Measurements from ENCODE around the gene PTCHD4. TPM values are rescaled to one million over a fixed set of nuclear protein-coding genes. Genes with fewer than 3 reads are reported as not detected.
"Not testable (repeated sequence)": the region's sequence is repeated elsewhere in the genome, so short reads cannot be mapped to it uniquely, and the experiment has no call there.

The PTCHD4 gene
- total and polyA plus RNA-seq, 7 experiments from 2014 or later, result not detected

GRCh38 chr6:48136856-48137255, 25.9 kb upstream of the PTCHD4 start:
- Mint-ChIP-seq H3K27me3 (no peaks in the 10 kb centered on the region), H3K36me3 (no peaks in the 10 kb centered on the region), H3K4me3 (no peak overlapping the region), H3K9me3 (peaks cover 0 to 9% (median 0%) of the 10 kb centered on the region in 11 donors), H3K27ac (no peak overlapping the region), H3K4me1 (no peaks in the 10 kb centered on the region)
- no peak for DNase-seq
- Histone ChIP-seq H3K27ac (ENCODE audit: low read depth, low read length) (no peak overlapping the region), H3K27me3 (ENCODE audit: control insufficient read depth in 2 of 2, insufficient read depth in 2 of 2, low read length in 2 of 2) (no peaks in the 10 kb centered on the region), H3K4me3 (ENCODE audit: low read length) (no peak overlapping the region), H3K36me3 (ENCODE audit: control insufficient read depth in 2 of 3, insufficient read depth in 3 of 3, low read length in 3 of 3) (no peaks in the 10 kb centered on the region), H3K9me3 (ENCODE audit: control insufficient read depth in 2 of 3, low read length in 3 of 3) (no peaks in the 10 kb centered on the region), H3K4me1 (ENCODE audit: control insufficient read depth in 2 of 2, insufficient read depth in 2 of 2, low read length in 2 of 2) (no peaks in the 10 kb centered on the region)
- ChIA-PET CTCF (no interaction called here), POLR2A (no interaction called here)
- ATAC-seq, result no peak
- intact Hi-C loops (cut with micrococcal nuclease), result no loop called here

DNA sequence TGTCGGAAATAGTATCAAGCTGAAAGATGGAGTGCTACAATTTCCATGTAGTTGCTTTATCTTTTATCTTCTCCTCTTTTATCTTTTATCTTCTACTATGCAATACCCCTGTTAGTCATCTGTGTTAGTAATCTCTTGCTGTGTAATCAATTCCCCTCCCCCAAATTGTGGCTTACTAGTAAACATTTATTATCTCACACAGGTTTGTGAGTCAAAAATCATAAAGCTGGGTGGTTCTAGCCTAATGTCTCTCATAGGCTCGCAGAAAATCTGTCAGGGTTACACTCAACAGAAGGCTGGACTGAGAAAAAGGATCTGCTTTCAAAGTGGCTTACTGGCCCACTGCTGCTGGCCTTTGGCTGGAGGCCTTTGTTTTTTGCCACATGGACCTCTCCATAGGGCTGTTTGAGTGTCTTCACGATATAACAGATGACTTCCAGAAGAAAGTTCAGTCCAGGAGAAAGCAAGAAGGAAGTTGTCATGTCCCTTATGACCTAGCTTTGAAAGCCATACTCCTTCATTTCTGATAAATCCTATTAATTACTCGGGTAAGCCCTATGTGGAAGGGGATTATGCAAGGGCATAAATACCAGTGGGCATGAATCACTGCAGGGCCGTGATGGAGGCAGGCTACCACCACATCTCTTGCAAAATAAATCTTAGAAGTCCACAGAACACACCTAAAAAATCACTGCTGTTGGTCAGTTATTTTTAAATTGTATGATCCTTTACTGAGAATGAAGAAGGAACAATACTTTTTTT, 24.5 kb upstream of the PTCHD4 start:
- ChIA-PET POLR2A (no interaction called here), CTCF (no interaction called here)
- H3K27ac Mint-ChIP-seq, result no peak overlapping the region
- DNase-seq (no peak), ATAC-seq (no peak)
- Histone ChIP-seq H3K27me3 (ENCODE audit: control insufficient read depth in 2 of 2, insufficient read depth in 2 of 2, low read length in 2 of 2) (no peaks in the 10 kb centered on the region), H3K4me3 (ENCODE audit: low read length) (no peak overlapping the region), H3K9me3 (ENCODE audit: control insufficient read depth in 2 of 3, low read length in 3 of 3) (no peaks in the 10 kb centered on the region), H3K27ac (ENCODE audit: low read depth, low read length) (no peak overlapping the region), H3K4me1 (ENCODE audit: control insufficient read depth in 2 of 2, insufficient read depth in 2 of 2, low read length in 2 of 2) (no peaks in the 10 kb centered on the region), H3K36me3 (ENCODE audit: control insufficient read depth in 2 of 3, insufficient read depth in 3 of 3, low read length in 3 of 3) (no peaks in the 10 kb centered on the region)
- H3K4me1 Mint-ChIP-seq, result no peaks in the 10 kb centered on the region
- intact Hi-C loops (cut with micrococcal nuclease), result no loop called here
- H3K36me3 Mint-ChIP-seq, result no peaks in the 10 kb centered on the region
- no peaks in the 10 kb centered on the region for H3K27me3 Mint-ChIP-seq
- H3K4me3 Mint-ChIP-seq, result no peak overlapping the region
- peaks cover 0 to 9% (median 0%) of the 10 kb centered on the region in 11 donors for H3K9me3 Mint-ChIP-seq

DNA sequence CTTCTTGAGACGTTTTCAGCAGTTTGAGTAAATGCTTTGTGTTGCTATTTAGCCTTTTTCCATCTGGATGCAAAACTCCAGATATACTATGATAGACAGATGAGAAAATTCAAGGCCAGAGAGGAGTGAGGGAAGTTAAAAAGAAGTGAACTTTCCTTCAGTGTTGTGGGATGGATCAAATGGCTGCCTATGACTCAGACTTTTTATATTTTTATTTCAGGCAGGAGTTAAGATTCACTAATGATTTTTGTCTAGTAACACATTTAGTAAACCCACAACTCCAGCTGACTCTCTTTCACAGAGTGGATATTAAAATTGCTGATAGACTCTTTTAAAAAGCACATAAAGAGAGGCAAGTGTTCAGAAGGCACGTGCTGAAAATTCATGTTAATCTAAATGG, 23.2 kb upstream of the PTCHD4 start:
- Mint-ChIP-seq H3K4me3 (no peak overlapping the region), H3K27ac (no peak overlapping the region), H3K36me3 (no peaks in the 10 kb centered on the region), H3K4me1 (no peaks in the 10 kb centered on the region), H3K9me3 (peaks cover 0 to 9% (median 0%) of the 10 kb centered on the region in 11 donors), H3K27me3 (no peaks in the 10 kb centered on the region)
- DNase-seq (no peak), ATAC-seq (no peak)
- Histone ChIP-seq H3K27me3 (ENCODE audit: control insufficient read depth in 2 of 2, insufficient read depth in 2 of 2, low read length in 2 of 2) (no peaks in the 10 kb centered on the region), H3K4me3 (ENCODE audit: low read length) (no peak overlapping the region), H3K9me3 (ENCODE audit: control insufficient read depth in 2 of 3, low read length in 3 of 3) (no peaks in the 10 kb centered on the region), H3K4me1 (ENCODE audit: control insufficient read depth in 2 of 2, insufficient read depth in 2 of 2, low read length in 2 of 2) (no peaks in the 10 kb centered on the region), H3K27ac (ENCODE audit: low read depth, low read length) (no peak overlapping the region), H3K36me3 (ENCODE audit: control insufficient read depth in 2 of 3, insufficient read depth in 3 of 3, low read length in 3 of 3) (no peaks in the 10 kb centered on the region)
- intact Hi-C loops (cut with micrococcal nuclease), result no loop called here
- CTCF ChIA-PET, result no interaction called here
- POLR2A ChIA-PET, result no interaction called here

DNA sequence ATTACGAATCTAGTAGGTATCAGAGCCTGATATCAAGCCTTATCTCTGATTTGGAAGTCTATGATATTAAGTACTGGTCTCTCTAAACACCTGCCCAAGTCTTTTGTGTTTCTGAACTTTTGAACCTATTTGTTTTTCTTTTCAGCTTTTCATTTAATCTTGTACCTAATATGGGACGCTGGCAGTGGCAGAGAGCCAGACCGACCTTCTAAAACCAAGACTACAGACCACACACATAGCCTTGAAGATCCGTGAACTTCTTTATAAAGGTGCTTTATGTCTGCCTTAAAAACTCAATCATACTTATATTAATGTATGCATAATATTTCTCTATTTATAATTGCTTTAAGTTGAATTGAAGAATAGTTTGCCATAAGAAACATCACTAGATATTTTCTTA, 12.6 kb upstream of the PTCHD4 start:
- H3K9me3 ChIP-seq (ENCODE audit: control insufficient read depth in 2 of 3, low read length in 3 of 3), result no peaks in the 10 kb centered on the region
- no peak overlapping the region for H3K27ac Mint-ChIP-seq
- no peak overlapping the region for H3K27ac ChIP-seq (ENCODE audit: low read depth, low read length)
- H3K4me1 ChIP-seq (ENCODE audit: control insufficient read depth in 2 of 2, insufficient read depth in 2 of 2, low read length in 2 of 2), result no peaks in the 10 kb centered on the region
- no peaks in the 10 kb centered on the region for H3K36me3 Mint-ChIP-seq
- H3K4me3 Mint-ChIP-seq, result no peak overlapping the region
- H3K4me3 ChIP-seq (ENCODE audit: low read length), result no peak overlapping the region
- no peaks in the 10 kb centered on the region for H3K4me1 Mint-ChIP-seq
- no peaks in the 10 kb centered on the region for H3K27me3 Mint-ChIP-seq
- ChIA-PET CTCF (no interaction called here), POLR2A (no interaction called here)
- intact Hi-C loops (cut with micrococcal nuclease), result no loop called here
- no peaks in the 10 kb centered on the region for H3K27me3 ChIP-seq (ENCODE audit: control insufficient read depth in 2 of 2, insufficient read depth in 2 of 2, low read length in 2 of 2)
- ATAC-seq (no peak), DNase-seq (no peak)
- peaks cover 0 to 6% (median 0%) of the 10 kb centered on the region in 11 donors for H3K9me3 Mint-ChIP-seq
- H3K36me3 ChIP-seq (ENCODE audit: control insufficient read depth in 2 of 3, insufficient read depth in 3 of 3, low read length in 3 of 3), result no peaks in the 10 kb centered on the region

DNA sequence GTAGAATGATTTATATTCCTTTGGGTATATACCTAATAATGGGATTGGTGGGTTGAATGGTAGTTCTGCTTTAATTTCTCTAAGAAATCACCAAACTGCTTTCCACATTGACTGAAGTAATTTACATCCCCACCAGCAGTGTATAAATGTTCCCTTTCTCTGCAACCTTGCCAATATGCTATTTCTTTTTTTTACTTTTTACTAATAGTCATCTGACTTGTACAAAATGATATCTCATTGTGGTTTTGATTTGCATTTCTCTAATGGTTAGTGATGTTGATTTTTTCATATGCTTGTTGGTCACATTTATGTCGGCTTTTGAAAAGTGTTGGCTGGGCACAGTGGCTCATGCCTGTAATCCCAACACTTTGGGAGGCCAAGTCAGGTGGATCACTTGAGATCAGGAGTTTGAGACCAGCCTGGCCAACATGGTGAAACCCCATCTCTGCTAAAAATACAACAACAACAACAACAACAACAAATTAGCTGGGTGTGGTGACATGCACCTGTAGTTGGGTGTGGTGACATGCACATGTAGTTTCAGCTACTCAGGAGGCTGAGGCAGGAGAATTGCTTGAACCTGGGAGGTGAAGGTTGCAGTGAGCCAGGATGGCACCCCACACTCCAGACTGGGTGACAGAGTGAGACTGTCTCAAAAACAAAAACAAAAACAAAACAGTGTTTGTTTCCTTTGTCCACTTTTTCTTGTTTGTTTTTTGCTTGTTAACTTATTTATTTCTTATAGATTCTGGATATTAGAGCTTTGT, 11.2 kb upstream of the PTCHD4 start:
- H3K36me3 Mint-ChIP-seq; intact Hi-C loops (cut with micrococcal nuclease); H3K9me3 Mint-ChIP-seq; ATAC-seq; CTCF ChIA-PET; DNase-seq; H3K4me1 ChIP-seq (ENCODE audit: control insufficient read depth in 2 of 2, insufficient read depth in 2 of 2, low read length in 2 of 2); H3K27me3 Mint-ChIP-seq; POLR2A ChIA-PET; H3K4me3 ChIP-seq (ENCODE audit: low read length); H3K27ac Mint-ChIP-seq; H3K4me3 Mint-ChIP-seq; H3K27me3 ChIP-seq (ENCODE audit: control insufficient read depth in 2 of 2, insufficient read depth in 2 of 2, low read length in 2 of 2); H3K9me3 ChIP-seq (ENCODE audit: control insufficient read depth in 2 of 3, low read length in 3 of 3); H3K27ac ChIP-seq (ENCODE audit: low read depth, low read length); H3K4me1 Mint-ChIP-seq; H3K36me3 ChIP-seq (ENCODE audit: control insufficient read depth in 2 of 3, insufficient read depth in 3 of 3, low read length in 3 of 3): not testable (repeated sequence)

DNA sequence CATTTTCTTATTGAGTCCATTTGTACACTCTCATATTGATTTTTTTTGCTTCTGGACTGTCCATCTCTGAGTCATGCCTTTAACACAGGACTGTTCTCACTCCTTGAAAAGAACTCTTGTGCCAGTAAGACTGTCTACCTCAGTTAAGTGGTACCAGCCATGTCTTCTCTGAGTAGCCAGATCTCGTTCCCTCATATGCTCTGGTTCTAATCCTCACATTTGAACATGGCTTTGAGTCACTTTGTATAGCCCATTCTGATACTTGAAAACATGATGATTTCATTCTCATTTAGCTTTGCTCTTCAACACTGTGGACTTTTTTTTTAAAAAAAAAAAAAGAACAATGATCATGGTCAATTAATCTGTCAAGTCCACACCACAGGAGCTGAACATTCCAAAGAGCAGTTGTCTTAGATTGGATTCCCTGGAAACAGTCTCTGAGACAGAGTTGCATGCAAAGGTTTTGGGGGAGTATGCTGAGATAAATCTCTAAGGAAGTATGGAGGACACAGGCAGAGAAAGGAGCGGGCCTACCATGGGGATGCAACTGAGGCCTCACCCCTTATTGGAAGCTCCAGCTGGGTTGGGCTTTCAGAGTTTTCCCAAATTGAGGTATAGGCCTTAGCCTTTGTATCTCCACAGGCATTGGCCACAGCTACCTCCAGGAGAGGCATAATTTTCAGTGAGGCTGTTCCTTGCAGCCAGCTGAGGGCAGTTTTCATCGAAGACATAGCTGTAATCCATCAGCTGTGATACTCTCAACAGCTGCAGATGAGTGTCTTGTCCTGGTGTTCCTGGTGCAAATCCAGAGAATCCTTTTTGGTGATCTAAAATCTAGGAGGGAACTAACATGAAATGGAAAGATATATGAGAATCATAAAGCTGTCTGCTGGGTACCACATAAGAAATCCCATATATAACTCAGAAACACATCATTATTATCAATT, 6.0 kb upstream of the PTCHD4 start:
- ATAC-seq (no peak), DNase-seq (no peak)
- no peaks in the 10 kb centered on the region for H3K36me3 ChIP-seq (ENCODE audit: control insufficient read depth in 2 of 3, insufficient read depth in 3 of 3, low read length in 3 of 3)
- no peak overlapping the region for H3K27ac ChIP-seq (ENCODE audit: low read depth, low read length)
- Mint-ChIP-seq H3K4me1 (no peaks in the 10 kb centered on the region), H3K27ac (no peak overlapping the region), H3K36me3 (no peaks in the 10 kb centered on the region), H3K4me3 (no peak overlapping the region), H3K27me3 (no peaks in the 10 kb centered on the region), H3K9me3 (peaks cover 0 to 6% (median 0%) of the 10 kb centered on the region in 11 donors)
- H3K4me1 ChIP-seq (ENCODE audit: control insufficient read depth in 2 of 2, insufficient read depth in 2 of 2, low read length in 2 of 2), result no peaks in the 10 kb centered on the region
- CTCF ChIA-PET, result no interaction called here
- H3K27me3 ChIP-seq (ENCODE audit: control insufficient read depth in 2 of 2, insufficient read depth in 2 of 2, low read length in 2 of 2), result no peaks in the 10 kb centered on the region
- no peaks in the 10 kb centered on the region for H3K9me3 ChIP-seq (ENCODE audit: control insufficient read depth in 2 of 3, low read length in 3 of 3)
- no peak overlapping the region for H3K4me3 ChIP-seq (ENCODE audit: low read length)
- intact Hi-C loops (cut with micrococcal nuclease), result no loop called here
- POLR2A ChIA-PET, result no interaction called here

Data from naive thymus-derived CD4-positive, alpha-beta T cell (primary cell).